ENCODE data around the gene ZNF581. TPM values are rescaled to one million over a fixed set of nuclear protein-coding genes. Genes with fewer than 3 reads are reported as not detected.

The ZNF581 gene
- total and polyA plus RNA-seq, 9 donors: 11.2 to 40.2 (median 34.0) TPM

DNA sequence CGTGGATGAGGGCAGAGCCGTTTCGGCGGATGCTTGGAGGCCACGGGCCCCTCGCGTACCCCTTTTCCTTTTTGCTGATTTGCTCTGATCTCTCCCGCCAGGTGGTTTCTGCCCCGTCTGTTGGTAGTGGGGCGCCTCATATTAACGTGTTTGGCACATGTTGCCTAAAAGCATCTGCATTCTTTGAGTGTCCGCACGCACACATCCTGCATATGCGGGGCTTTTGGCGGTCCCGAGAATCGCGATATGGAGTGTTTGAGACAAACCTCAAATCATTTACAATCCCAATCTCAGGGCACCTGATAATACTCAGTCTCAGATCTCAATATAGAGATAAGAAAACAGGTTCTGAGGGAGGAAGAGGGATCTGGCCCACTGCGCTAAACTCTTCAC lies 12.2 kb downstream of the ZNF581 start:
- 0 to 1% (median 1%) methylated on average over 19 of the region's 19 CpGs for WGBS, 3 donors
- Histone ChIP-seq H3K4me1 (ENCODE audit: insufficient read depth) (peaks cover 19% of the 10 kb centered on the region), H3K4me3 (peak overlapping the region; percentile 98), H3K27me3 (no peaks in the 10 kb centered on the region), H3K27ac (peak overlapping the region; percentile 91 to 99), H3K36me3 (no peaks in the 10 kb centered on the region), H3K9me3 (no peaks in the 10 kb centered on the region)
- intact Hi-C loops (cut with DNase I): no loop called here
- DNase-seq: no peak
- no peak for TF ChIP-seq POLR2A (IDR thresholded peaks at IDR 0.05)

DNA sequence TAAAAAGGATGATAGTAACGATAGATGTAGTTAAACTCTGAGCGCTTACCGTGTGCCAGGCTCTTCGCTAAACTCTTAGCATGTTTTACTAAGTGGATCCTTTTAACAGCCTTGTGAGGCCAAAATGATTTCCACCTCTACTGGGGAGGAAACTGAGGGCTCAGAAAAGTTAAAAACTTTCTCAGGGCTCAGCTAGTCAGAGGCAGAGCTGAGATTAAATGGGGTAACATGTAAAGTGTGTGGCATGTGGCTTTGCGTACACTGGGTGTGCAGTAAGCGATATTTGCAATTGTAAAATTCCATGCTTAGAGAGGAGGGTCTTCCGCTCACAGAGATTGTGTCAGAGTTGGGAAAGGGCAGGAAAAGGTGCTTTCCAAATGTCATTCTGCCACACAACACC lies 13.1 kb downstream of the ZNF581 start:
- Histone ChIP-seq H3K27me3 (no peaks in the 10 kb centered on the region), H3K27ac (no peak overlapping the region), H3K4me1 (ENCODE audit: insufficient read depth) (peaks cover 19% of the 10 kb centered on the region), H3K9me3 (no peaks in the 10 kb centered on the region), H3K36me3 (no peaks in the 10 kb centered on the region), H3K4me3 (peak overlapping the region; percentile 98)
- no peak for DNase-seq
- intact Hi-C loops (cut with DNase I): no loop called here
- TF ChIP-seq POLR2A (IDR thresholded peaks at IDR 0.05): no peak
- TF ChIP-seq, protein P1, sequence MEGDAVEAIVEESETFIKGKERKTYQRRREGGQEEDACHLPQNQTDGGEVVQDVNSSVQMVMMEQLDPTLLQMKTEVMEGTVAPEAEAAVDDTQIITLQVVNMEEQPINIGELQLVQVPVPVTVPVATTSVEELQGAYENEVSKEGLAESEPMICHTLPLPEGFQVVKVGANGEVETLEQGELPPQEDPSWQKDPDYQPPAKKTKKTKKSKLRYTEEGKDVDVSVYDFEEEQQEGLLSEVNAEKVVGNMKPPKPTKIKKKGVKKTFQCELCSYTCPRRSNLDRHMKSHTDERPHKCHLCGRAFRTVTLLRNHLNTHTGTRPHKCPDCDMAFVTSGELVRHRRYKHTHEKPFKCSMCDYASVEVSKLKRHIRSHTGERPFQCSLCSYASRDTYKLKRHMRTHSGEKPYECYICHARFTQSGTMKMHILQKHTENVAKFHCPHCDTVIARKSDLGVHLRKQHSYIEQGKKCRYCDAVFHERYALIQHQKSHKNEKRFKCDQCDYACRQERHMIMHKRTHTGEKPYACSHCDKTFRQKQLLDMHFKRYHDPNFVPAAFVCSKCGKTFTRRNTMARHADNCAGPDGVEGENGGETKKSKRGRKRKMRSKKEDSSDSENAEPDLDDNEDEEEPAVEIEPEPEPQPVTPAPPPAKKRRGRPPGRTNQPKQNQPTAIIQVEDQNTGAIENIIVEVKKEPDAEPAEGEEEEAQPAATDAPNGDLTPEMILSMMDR (IDR thresholded peaks at IDR 0.05): no peak
- no peak for TF ChIP-seq EP300 (IDR thresholded peaks at IDR 0.05)
- 35 to 45% (median 44%) methylated on average over 7 of the region's 7 CpGs for WGBS, 3 donors

DNA sequence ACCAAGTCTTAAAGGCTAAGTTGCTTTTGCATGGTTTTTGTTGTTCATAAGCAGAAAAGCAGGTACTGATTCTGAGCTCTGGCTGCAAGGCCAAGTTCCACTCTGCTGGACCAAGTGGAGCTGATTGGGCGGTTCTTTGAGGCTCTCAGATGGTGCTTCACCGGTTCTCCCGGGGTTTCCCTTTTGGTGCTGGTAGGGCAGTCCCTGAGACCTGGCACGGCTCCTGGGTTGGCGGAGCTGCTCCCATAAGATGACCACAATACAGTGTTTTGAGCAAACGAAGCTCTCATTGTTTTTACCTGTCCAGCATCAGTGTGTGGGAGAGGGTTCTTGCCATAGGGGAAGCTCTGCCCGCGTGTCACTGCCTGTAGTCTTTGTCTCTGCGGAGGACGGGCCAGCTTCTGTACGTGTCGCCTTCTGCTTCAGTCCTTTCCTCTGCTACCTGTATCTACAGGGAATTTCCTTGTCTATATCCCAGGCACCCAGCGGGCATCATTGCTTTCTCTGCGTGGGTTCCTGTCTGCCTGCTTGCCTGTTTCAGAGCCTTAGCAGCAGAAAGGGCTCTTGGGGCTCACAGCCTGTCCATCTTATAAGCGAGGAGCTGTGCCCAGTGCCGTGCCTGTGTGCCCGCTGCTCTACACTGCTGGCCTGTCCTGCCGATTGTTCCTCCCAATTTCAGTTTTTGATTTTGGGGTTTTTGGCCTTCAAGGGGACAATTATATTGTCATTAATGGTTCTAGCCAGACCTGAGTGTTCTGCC lies 13.7 kb downstream of the ZNF581 start:
- H3K4me1 ChIP-seq (ENCODE audit: insufficient read depth): peaks cover 19% of the 10 kb centered on the region
- peak in 1 of 5 donors; percentile 48 for DNase-seq
- H3K36me3 ChIP-seq: no peaks in the 10 kb centered on the region
- no peaks in the 10 kb centered on the region for H3K9me3 ChIP-seq
- 19 to 41% (median 23%) methylated on average over 18 of the region's 18 CpGs for WGBS, 3 donors
- no peaks in the 10 kb centered on the region for H3K27me3 ChIP-seq
- no peak overlapping the region for H3K27ac ChIP-seq
- TF ChIP-seq, protein P1 (IDR thresholded peaks at IDR 0.05): no peak
- no peak for TF ChIP-seq EP300 (IDR thresholded peaks at IDR 0.05)
- TF ChIP-seq POLR2A (IDR thresholded peaks at IDR 0.05): no peak
- peak overlapping the region; percentile 98 for H3K4me3 ChIP-seq
- intact Hi-C loops (cut with DNase I): no loop called here

DNA sequence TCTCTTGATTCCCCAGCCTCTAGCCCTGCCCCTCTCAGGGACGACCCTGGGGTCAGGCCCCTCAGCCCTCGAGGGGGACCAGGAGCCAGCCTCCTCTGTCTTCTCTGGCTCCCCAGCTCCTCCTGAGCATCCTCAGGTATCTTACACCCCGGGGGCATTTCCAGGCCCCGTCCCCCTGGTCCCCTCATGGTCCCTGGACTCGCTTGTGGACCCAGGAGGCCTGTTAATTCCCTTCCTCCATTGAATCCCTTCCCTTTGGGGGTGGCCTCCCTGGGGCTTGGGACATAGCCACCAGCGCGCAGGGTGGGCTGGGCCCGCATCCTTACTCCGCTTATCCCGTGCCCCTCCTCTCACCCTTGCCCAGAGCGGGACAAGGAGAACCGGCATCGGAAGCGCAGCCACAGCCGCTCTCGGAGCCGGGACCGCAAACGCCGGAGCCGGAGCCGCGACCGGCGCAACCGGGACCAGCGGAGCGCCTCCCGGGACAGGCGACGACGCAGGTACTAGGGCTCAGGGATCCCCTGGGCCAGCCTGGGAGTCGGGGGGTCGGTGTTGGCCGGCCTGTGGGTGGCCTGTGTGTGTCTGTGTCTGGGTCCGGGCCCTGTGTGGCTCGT lies 15.5 kb downstream of the ZNF581 start:
- TF ChIP-seq EP300 (IDR thresholded peaks at IDR 0.05): no peak
- TF ChIP-seq, protein P1 (IDR thresholded peaks at IDR 0.05): no peak
- no peak for TF ChIP-seq POLR2A (IDR thresholded peaks at IDR 0.05)
- DNase-seq: peak in 1 of 5 donors; percentile 27
- Histone ChIP-seq H3K4me3 (no peak overlapping the region), H3K36me3 (no peaks in the 10 kb centered on the region), H3K27me3 (no peaks in the 10 kb centered on the region), H3K27ac (no peak overlapping the region), H3K9me3 (no peaks in the 10 kb centered on the region), H3K4me1 (ENCODE audit: insufficient read depth) (peaks cover 18% of the 10 kb centered on the region)
- 78 to 90% (median 81%) methylated on average over 37 of the region's 37 CpGs for WGBS, 3 donors
- intact Hi-C loops (cut with DNase I): no loop called here

- H3K4me1 ChIP-seq (ENCODE audit: insufficient read depth): peaks cover 18% of the 10 kb centered on the region
- no peaks in the 10 kb centered on the region for H3K36me3 ChIP-seq
- peak in 1 of 5 donors; percentile 20 for DNase-seq
- H3K27ac ChIP-seq: no peak overlapping the region
- no peaks in the 10 kb centered on the region for H3K27me3 ChIP-seq
- 60 to 73% (median 63%) methylated on average over 9 of the region's 9 CpGs for WGBS, 3 donors
- H3K9me3 ChIP-seq: no peaks in the 10 kb centered on the region
- TF ChIP-seq EP300 (IDR thresholded peaks at IDR 0.05): no peak
- no peak overlapping the region for H3K4me3 ChIP-seq
- intact Hi-C loops (cut with DNase I): no loop called here
Observed at GRCh38 chr19:55659822-55660221, 16.4 kb downstream of the ZNF581 start.

Measured in ovary (tissue), 9 donors.